Stimulated activated CD8-positive, alpha-beta memory T cell treated with anti-CD3 and anti-CD28 coated beads, Interleukin-2, amount 100 ng/mL, for 1 hour (primary cell): ENCODE data around the gene TMSB4X.
"Not testable (repeated sequence)": the region's sequence is repeated elsewhere in the genome, so short reads cannot be mapped to it uniquely, and the experiment has no call there.

Source experiments
- DNase-seq, 2 donors: peaks; one replicate each; pipeline ENCODE4 v3.0.0-alpha.2; 2020; ENCODE audit warnings: low read depth in 2 of 2

The TMSB4X gene

DNA sequence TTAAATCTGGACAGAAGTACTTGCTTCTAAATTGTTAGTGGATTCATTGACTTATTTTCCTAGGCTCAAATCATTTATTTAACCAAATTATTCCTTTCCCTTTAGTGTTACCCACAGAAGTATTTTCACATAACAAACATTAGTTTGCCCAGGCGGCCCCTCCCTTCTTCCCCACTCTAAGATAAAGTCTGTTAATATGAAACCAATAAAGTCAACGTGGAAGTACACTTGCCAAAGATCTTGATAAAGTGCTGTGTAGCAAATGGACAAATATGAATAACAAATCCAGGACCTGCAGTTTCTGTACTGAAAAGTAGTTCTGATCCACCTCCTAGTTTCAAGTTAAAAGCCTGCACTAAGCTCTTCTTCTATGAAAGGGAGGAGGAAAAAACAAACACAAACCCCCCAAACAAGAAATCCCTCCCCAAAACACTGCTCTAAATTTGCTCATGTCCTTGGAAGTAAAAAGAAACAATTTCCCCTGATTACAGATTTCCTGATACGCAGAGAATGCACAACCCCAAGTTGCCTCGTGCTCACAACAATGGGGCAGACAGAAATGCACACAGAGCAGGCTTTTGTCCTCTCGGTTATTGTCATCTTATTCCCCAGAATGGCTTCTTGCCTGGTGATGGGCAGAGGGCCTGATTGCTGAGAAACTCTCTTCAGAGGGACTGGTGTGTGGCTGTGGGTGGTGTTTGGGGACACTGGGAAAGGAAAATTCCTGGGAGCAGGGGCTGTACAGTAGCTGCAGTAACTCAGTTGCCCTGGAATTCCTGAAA, 23.2 kb downstream of the TMSB4X start:
- DNase-seq: no peak

DNA sequence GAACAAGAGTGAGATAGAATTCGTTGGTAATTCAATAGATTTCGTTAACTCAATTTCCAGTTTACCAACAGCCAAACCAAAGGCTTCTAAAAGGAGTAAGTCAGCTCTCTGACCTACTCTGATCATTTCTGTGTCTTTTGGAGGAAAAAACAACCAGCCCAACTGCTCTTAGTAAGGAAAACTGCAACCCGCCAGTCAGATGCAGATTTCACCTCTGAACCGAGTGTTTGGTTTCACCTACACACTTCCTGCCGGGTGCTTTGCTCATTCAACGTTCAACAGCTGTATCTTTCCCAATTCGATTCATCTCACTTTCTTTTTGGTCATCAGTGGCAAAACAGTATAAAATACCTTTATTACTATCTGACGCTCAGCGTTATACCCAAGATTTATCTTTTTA, 24.5 kb downstream of the TMSB4X start:
- no peak for DNase-seq

DNA sequence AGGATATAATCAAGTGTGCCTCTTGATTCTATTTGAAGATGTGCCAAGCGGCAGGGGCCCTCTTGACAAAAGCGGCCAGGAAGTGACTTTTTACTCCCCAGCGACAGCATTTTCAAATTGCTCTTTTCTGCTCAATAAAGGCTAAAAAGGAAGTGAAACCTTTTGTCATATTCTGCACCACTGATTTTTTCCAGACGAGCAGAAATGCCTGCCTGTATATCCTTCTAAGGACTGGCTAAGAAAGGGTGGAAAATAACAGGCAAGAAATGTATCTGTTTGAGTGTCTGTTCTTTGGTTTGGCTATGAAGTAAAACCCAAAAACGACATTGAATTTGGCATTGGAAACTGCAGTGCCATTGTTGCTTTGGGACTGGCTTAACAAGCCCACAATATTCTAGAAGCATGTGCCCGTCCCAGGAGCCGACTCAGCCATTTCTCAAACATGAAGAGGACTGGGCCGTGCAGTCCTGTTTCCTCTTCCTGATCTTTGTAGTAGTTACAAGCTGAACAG, 25.4 kb downstream of the TMSB4X start:
- DNase-seq: no peak

DNA sequence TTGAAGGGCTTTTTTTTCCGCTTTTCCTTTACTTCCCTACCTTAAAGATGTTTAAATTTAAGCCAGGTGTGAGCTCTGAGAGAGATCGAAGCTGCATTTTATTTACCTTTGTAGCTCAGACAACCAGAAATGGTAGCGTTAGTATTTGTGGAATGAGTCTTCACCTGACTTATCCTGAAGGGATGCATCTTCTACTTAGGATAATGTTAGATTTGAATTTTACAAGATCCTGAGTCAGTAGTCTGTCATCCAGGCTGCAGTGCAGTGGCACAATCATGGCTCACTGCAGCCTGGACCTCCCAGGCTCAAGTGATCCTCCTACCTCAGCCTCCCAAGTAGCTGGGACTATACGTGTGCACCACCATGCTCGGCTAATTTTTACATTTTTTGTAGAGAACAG, 26.2 kb downstream of the TMSB4X start:
- DNase-seq: no peak

GRCh38 chrX:13001961-13002671, 27.2 kb downstream of the TMSB4X start:
- DNase-seq: no peak

DNA sequence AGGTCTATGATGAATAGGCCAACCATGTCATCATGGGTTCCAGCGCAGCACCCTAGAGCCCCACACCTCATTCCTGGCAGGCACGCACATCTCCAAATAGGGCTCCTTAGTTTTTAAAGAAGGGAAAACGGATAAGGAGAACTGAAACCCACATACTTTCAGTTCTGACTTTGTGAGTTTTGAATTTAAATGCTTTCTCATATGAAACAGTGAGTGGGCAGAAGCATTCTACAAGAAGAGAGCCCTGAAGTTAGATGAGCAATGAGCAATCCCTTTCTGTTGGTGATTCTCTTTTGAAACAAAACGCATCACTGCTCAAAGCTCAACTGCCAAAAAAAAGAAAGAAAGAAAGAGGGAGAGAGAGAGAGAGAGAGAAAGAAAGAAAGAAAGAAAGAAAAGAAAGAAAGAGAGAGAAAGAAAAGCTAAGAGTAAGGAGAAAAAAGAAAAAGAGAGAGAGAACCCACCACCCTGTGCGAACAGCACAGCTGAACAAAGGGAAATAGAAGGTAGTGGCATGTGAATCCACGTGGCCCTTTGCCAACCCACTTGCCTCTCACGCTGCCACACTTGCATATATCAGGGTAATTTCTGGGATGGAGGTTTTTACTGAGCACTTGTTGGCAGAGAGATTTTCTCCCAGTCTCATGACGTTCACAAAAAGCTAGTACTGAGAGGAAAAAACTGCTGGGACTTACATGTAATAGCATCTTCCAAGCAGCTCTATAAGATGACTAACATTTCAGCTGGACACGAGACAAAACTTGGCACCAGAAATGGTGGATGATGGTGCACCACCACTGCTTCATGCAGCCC, 31.0 kb downstream of the TMSB4X start:
- no peak for DNase-seq

GRCh38 chrX:13007519-13008188, 32.7 kb downstream of the TMSB4X start:
- no peak for DNase-seq

DNA sequence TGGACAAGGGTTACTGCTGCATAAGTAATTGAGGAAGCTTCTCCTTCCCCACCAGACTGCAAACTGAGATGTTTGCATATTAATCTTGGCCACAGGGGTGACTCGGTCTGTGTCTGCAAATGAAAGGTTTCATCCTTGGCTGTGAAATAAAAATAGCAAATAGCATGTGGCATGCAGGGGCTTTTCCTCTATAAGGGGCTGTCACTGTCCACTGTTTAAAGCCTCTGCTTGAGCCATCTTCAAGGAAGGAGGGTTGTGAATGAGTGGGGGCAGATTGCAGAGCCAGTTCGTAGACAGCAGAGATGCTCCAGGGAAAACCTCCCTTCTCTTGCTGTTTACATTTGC, 33.3 kb downstream of the TMSB4X start:
- no peak for DNase-seq

- DNase-seq: no peak
Observed at GRCh38 chrX:13008851-13009250, 33.9 kb downstream of the TMSB4X start.

GRCh38 chrX:13009273-13009672, 34.4 kb downstream of the TMSB4X start:
- no peak for DNase-seq

DNA sequence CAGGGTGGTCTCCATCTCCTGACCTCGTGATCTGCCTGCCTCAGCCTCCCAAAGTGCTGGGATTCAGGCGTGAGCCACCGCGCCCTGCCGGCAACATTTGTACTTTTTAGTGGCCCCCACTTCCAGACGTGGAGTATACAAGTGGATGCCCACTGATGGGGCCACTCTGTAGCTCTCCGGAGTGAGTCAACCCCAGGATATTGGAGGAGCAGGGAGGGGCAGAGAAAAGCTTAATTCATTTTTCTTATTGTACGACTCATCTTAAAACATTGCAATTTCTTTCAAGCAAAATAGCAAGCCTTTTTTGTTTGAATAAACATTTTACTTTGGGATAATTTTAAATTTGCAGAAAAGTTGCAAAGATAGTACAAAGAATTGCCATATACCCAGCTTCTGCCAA, 34.9 kb downstream of the TMSB4X start:
- no peak for DNase-seq

GRCh38 chrX:13010546-13010945, 35.6 kb downstream of the TMSB4X start:
- no peak for DNase-seq

DNA sequence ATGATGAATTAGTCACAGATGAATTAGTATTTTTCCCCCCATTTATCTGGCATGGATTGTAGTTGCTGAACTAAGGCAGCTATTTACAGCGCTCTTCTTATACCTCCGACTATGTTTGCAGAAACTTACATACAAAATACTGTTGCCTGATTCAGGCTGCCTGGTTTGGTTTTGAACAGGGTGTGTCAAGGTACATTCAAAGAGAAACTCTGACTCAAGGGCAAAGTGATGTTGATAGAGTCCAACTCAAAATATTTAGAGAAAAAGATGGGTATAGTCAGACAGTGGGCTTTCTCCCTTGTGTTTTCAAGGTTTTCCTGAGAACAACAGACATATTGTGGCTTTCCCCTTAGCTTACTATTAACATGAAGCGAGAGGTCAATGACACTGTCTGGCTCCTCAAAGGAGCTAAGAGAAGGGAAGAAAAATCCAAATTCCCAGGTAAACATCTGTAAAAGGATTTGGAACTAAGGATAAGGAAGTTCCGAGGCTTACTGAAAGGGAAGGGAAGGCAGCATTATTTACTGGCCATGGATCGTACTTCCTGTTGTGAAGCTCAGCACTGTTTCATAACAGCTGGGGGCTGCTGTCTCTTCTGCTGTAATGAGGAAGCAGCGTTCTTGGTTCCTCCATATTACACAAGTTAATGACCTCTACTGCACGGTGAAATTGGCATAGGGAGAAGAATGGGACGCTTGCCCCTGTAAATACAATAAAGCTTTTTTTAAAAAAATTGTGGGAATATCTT, 38.6 kb downstream of the TMSB4X start:
- no peak for DNase-seq

DNA sequence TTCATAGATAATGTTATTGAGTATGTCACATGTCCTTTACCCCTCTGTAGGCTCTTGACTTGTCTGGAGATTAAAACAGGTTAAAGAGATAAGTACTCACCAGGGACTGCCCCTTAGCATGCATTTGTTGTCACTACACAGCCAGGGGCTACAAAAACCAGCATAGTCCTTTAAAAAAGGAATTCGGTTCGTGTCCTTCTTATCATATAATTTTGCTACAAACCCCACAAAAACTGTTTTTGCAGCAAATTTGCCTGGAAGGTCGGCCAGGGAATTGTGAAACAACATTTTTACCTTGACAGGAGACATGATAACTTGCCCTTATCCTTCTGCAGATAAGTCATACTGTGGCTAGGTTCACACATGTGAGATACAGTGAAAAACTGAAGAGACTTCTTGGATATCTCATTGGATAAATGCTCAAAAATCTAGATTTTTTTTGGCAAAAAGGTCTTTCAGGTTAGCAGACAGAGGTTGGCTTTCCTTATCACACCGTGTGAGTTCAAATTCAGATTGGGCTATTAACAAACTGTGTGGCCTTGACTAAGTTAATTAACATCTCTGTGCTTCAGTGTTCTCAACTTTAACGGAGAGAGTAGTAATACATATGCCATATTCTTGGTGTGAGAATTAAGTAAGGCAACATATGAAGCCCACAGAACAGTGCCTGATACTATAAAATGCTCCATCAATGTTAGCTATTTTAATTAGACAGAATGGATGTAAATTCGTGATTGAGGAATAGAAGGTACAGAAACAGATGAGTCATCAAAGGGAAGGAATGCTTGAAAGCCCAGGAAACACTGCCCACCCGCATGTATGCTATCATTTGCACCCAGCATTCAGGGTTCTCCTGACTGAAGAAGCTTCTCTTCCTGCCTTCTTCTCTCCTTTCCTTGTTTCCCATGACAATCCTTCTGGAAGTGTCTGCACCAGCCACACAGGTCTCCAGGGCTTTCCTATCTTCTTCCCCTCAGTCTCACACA, 39.5 kb downstream of the TMSB4X start:
- no peak for DNase-seq

DNA sequence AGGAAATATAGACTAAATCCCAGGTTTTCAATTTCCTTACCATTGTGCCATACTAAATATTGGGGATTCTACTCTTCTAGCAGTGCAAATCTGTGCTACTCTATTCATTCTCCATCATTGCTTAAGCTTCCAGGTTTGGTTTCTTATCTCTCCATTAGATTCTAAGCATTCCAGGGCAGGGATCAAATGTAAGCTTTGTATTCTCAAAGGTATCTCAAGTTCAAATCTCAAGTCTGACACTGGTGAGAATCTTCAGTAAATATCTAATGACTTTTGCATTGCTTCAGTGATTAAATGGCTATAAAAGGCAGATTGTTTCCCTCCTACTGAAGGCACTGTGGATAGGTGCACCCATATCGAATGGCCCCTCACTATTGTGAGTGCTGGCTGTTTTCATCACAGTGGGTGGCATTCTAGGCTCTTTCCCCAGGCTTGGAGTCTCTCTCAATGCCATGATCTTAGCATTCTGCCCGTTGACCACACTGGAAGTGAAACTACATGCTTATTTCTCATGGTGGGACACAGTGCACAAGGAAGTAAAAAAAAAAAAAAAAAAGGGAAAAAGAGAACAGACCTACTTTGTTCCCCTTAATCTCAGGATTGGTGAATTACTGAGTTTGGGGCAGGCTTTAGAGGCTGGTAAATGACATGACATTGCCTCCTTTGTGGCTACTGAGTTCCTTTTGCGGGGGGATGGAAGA, 40.8 kb downstream of the TMSB4X start:
- no peak for DNase-seq

GRCh38 chrX:13016731-13017130, 41.8 kb downstream of the TMSB4X start:
- not testable (repeated sequence) for DNase-seq

- no peak for DNase-seq
Observed at GRCh38 chrX:13022926-13023325, 48.0 kb downstream of the TMSB4X start.

- DNase-seq: no peak
Observed at GRCh38 chrX:13023567-13023966, 48.7 kb downstream of the TMSB4X start.

- DNase-seq: no peak
Observed at GRCh38 chrX:13023979-13024378, 49.1 kb downstream of the TMSB4X start.
